ENCODE measurements around the gene CCNY.

GRCh38 chr10:35426657-35427056 lies 90.3 kb downstream of the CCNY start:
- TF ChIP-seq CTCF (conservative IDR thresholded peaks at IDR 0.05 in 1 of 2, IDR thresholded peaks at IDR 0.05 in 1 of 2; ENCODE audit: extremely low read depth in 1 of 2, insufficient read depth in 1 of 2, low read depth in 1 of 2, low read length in 2 of 2) (no peak), EZH2 (IDR thresholded peaks at IDR 0.05; ENCODE audit: borderline replicate concordance, low read length) (no peak)

All from mammary epithelial cell (primary cell).